ENCODE measurements around the gene CCBE1. TPM values are rescaled to one million over a fixed set of nuclear protein-coding genes. Genes with fewer than 3 reads are reported as not detected.
"Not testable (repeated sequence)": the region's sequence is repeated elsewhere in the genome, so short reads cannot be mapped to it uniquely, and the experiment has no call there.

CCBE1 gene
- total RNA-seq, 1 donor from 2014 or later, result 0.75 TPM

- no peak for DNase-seq (ENCODE audit: low spot score)
These were observed 18.2 kb upstream of the CCBE1 start for GRCh38 chr18:59715445-59715844.

GRCh38 chr18:59714096-59714495 lies 16.9 kb upstream of the CCBE1 start:
- DNase-seq (ENCODE audit: low spot score), result not testable (repeated sequence)

- no peak for DNase-seq (ENCODE audit: low spot score)
These were observed 15.1 kb upstream of the CCBE1 start for GRCh38 chr18:59712311-59712710.

GRCh38 chr18:59708988-59709387 lies 11.8 kb upstream of the CCBE1 start:
- DNase-seq (ENCODE audit: low spot score), result no peak

- DNase-seq (ENCODE audit: low spot score), result no peak
These were observed 10.1 kb upstream of the CCBE1 start for GRCh38 chr18:59707306-59707705.

- no peak for DNase-seq (ENCODE audit: low spot score)
These were observed 9.3 kb upstream of the CCBE1 start for GRCh38 chr18:59706499-59706898.

- no peak for DNase-seq (ENCODE audit: low spot score)
These were observed 7.9 kb upstream of the CCBE1 start for GRCh38 chr18:59705145-59705544.

- DNase-seq (ENCODE audit: low spot score), result no peak
These were observed 6.9 kb upstream of the CCBE1 start for GRCh38 chr18:59704146-59704545.

GRCh38 chr18:59701272-59701671 lies 4.0 kb upstream of the CCBE1 start:
- DNase-seq (ENCODE audit: low spot score), result no peak

- no peak for DNase-seq (ENCODE audit: low spot score)
These were observed 3.3 kb upstream of the CCBE1 start for GRCh38 chr18:59700535-59700967.

GRCh38 chr18:59699750-59700534 lies 2.7 kb upstream of the CCBE1 start:
- DNase-seq (ENCODE audit: low spot score), result no peak

- DNase-seq (ENCODE audit: low spot score), result no peak
These were observed 1.8 kb upstream of the CCBE1 start for GRCh38 chr18:59699061-59699460.

GRCh38 chr18:59696311-59697235 lies 650 bp downstream of the CCBE1 start:
- DNase-seq (ENCODE audit: low spot score), result no peak

GRCh38 chr18:59695551-59695950 lies 1.7 kb downstream of the CCBE1 start:
- DNase-seq (ENCODE audit: low spot score), result no peak

GRCh38 chr18:59694824-59695223 lies 2.4 kb downstream of the CCBE1 start:
- no peak for DNase-seq (ENCODE audit: low spot score)

GRCh38 chr18:59691996-59692395 lies 5.2 kb downstream of the CCBE1 start:
- no peak for DNase-seq (ENCODE audit: low spot score)

GRCh38 chr18:59690996-59691395 lies 6.2 kb downstream of the CCBE1 start:
- DNase-seq (ENCODE audit: low spot score), result no peak

GRCh38 chr18:59690186-59690982 lies 6.8 kb downstream of the CCBE1 start:
- DNase-seq (ENCODE audit: low spot score), result no peak

- no peak for DNase-seq (ENCODE audit: low spot score)
These were observed 7.5 kb downstream of the CCBE1 start for GRCh38 chr18:59689756-59690155.

- no peak for DNase-seq (ENCODE audit: low spot score)
These were observed 11.0 kb downstream of the CCBE1 start for GRCh38 chr18:59686260-59686659.

GRCh38 chr18:59685501-59685900 lies 11.7 kb downstream of the CCBE1 start:
- no peak for DNase-seq (ENCODE audit: low spot score)

- DNase-seq (ENCODE audit: low spot score), result no peak
These were observed 12.4 kb downstream of the CCBE1 start for GRCh38 chr18:59684777-59685176.
